GM10266 (cell line): ENCODE data around the gene PDIA4.

ENCODE experiments used
- DNase-seq: peaks from one replicate; pipeline ENCODE4 v3.0.0; 2012; ENCODE audit errors: extremely low spot score
- TF ChIP-seq, protein P1 (sequence below): IDR thresholded peaks from 2 replicates; pipeline ENCODE4 v1.5.1; 2012; ENCODE audit warnings: mild to moderate bottlenecking, low read depth; ENCODE audit not compliant: control insufficient read depth, insufficient read depth; ENCODE audit errors: missing control alignments

PDIA4 gene

GRCh38 chr7:149003018-149003417 is 25.3 kb downstream of the PDIA4 start:
- DNase-seq, result no peak
- TF ChIP-seq, protein P1, sequence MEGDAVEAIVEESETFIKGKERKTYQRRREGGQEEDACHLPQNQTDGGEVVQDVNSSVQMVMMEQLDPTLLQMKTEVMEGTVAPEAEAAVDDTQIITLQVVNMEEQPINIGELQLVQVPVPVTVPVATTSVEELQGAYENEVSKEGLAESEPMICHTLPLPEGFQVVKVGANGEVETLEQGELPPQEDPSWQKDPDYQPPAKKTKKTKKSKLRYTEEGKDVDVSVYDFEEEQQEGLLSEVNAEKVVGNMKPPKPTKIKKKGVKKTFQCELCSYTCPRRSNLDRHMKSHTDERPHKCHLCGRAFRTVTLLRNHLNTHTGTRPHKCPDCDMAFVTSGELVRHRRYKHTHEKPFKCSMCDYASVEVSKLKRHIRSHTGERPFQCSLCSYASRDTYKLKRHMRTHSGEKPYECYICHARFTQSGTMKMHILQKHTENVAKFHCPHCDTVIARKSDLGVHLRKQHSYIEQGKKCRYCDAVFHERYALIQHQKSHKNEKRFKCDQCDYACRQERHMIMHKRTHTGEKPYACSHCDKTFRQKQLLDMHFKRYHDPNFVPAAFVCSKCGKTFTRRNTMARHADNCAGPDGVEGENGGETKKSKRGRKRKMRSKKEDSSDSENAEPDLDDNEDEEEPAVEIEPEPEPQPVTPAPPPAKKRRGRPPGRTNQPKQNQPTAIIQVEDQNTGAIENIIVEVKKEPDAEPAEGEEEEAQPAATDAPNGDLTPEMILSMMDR, result no peak

GRCh38 chr7:149002604-149003003 is 25.7 kb downstream of the PDIA4 start:
- TF ChIP-seq, protein P1, result no peak
- DNase-seq, result no peak

DNA sequence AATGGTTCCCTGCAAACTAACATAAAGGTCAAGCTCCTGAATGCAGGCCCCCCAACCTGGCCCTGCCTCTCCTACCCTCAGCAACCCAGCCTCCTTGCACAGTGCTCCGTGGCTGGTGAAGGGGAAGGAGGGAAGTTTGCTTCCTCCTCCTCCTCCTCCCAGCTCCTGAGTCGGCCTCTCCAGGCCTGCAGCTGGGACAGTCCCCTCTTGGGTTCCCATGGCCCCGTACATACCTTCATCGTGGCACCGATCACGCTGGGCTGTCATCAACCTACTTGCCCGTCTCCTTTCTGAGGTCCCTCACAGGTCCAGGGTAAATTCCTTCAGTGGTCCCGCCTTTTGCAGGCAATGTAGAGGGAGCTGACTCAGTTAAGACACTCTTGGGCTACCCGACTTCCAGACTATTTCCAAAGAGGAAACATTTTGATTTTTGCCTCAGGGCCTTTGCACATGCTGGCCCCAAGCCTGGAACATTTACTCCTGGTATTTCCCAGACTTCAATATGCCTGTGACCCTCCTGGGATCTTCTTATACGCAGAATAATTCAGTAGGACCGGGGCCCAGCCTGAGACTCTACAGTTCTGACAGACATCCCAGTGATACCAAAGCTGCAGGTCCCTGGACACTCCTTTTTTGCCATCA is 26.8 kb downstream of the PDIA4 start:
- DNase-seq, result no peak
- TF ChIP-seq, protein P1, result no peak

- no peak for DNase-seq
- TF ChIP-seq, protein P1, result no peak
These were observed 27.3 kb downstream of the PDIA4 start for GRCh38 chr7:149000961-149001360.

DNA sequence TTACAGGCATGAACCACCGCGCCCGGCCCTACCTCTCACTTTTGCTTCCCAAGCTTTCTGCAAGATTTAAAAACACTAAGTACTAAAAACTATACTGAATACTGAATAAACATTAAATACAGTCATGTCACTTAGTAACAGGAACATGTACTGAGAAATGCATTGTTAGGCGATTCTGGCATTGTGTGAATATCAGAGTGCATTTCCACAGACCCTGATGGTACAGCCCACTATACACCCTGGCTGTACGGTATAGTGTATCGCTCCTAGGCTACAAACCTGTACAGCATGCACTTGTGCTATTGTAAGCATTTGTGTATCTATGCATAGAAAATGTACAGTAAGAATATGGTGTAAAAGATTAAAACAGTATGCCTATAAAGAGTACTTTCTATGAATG is 29.1 kb downstream of the PDIA4 start:
- TF ChIP-seq, protein P1, result no peak
- DNase-seq, result no peak

DNA sequence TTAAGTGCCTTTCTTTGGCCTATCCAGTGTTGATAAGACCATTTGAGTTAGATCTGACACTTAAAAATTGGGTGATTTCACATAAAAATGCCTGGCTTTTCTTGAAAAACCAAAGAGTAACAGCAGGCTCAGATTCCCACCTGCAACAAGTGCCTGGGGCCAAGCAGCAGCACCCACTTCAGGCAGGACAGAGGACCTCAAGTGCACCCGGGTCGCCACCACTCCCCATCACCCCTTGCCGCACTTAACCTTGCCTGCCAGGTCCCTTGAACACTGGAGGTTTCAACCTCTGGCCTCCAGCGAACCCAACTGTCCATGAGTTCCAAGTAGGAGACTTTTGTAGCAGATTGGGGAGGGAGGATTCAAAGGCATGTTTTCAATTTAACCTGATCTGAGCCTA is 30.8 kb downstream of the PDIA4 start:
- no peak for DNase-seq
- TF ChIP-seq, protein P1, result no peak

- TF ChIP-seq, protein P1, result no peak
- DNase-seq, result no peak
These were observed 33.7 kb downstream of the PDIA4 start for GRCh38 chr7:148994576-148994975.
